ENCODE measurements around the gene CFAP46.
"Not testable (repeated sequence)": the region's sequence is repeated elsewhere in the genome, so short reads cannot be mapped to it uniquely, and the experiment has no call there.

Gene CFAP46

GRCh38 chr10:132926777-132927650 is 15.4 kb downstream of the CFAP46 start:
- DNase-seq = no peak

GRCh38 chr10:132926070-132926469 is 16.3 kb downstream of the CFAP46 start:
- no peak for DNase-seq

GRCh38 chr10:132925614-132926013 is 16.8 kb downstream of the CFAP46 start:
- no peak for DNase-seq

GRCh38 chr10:132925071-132925561 is 17.3 kb downstream of the CFAP46 start:
- DNase-seq = no peak

- DNase-seq = no peak
Observed at GRCh38 chr10:132924046-132924952, 18.1 kb downstream of the CFAP46 start.

- DNase-seq = not testable (repeated sequence)
Observed at GRCh38 chr10:132923384-132923783, 19.0 kb downstream of the CFAP46 start.

- DNase-seq = no peak
Observed at GRCh38 chr10:132922872-132923271, 19.5 kb downstream of the CFAP46 start.

- DNase-seq = no peak
Observed at GRCh38 chr10:132921818-132922807, 20.3 kb downstream of the CFAP46 start.

- no peak for DNase-seq
Observed at GRCh38 chr10:132921086-132921485, 21.3 kb downstream of the CFAP46 start.

- no peak for DNase-seq
Observed at GRCh38 chr10:132920101-132920925, 22.1 kb downstream of the CFAP46 start.

GRCh38 chr10:132919374-132920100 is 22.8 kb downstream of the CFAP46 start:
- no peak for DNase-seq

GRCh38 chr10:132918617-132919373 is 23.6 kb downstream of the CFAP46 start:
- DNase-seq = no peak

GRCh38 chr10:132918264-132918616 is 24.1 kb downstream of the CFAP46 start:
- DNase-seq = no peak

GRCh38 chr10:132916956-132917666 is 25.3 kb downstream of the CFAP46 start:
- DNase-seq = no peak

- no peak for DNase-seq
Observed at GRCh38 chr10:132916421-132916841, 25.9 kb downstream of the CFAP46 start.

- no peak for DNase-seq
Observed at GRCh38 chr10:132915411-132915810, 27.0 kb downstream of the CFAP46 start.

GRCh38 chr10:132914732-132915131 is 27.6 kb downstream of the CFAP46 start:
- no peak for DNase-seq

GRCh38 chr10:132913559-132914115 is 28.7 kb downstream of the CFAP46 start:
- DNase-seq = no peak

Measured in suppressor macrophage (primary cell).